Loucy (cell line): ENCODE data around the gene TPRX2.

ENCODE experiments used
- CTCF ChIP-seq: fragments of 200-600 bp; sonication (generic); conservative IDR thresholded peaks from 2 replicates; pipeline ENCODE4 v1.5.1; 2014; ENCODE audit warnings: mild to moderate bottlenecking, antibody characterized with exemption, low read length
- EZH2phosphoT487 ChIP-seq: fragments of 200-600 bp; IDR thresholded peaks from 2 replicates; pipeline ENCODE4 v1.6.1; 2018; ENCODE audit warnings: antibody characterized with exemption, mild to moderate bottlenecking, moderate library complexity, borderline replicate concordance

- TF ChIP-seq CTCF: no peak
- TF ChIP-seq EZH2phosphoT487: no peak
These were observed 32.2 kb upstream of the TPRX2 start for GRCh38 chr19:47826800-47827199.
